HG02623 (cell line): ENCODE data around the gene LPIN1.
"Not testable (repeated sequence)": the region's sequence is repeated elsewhere in the genome, so short reads cannot be mapped to it uniquely, and the experiment has no call there.

Experiments
- ATAC-seq: cut with Tn5 transposase; IDR thresholded peaks from one replicate; pipeline ENCODE4 v1.9.1; 2021; ENCODE audit warnings: moderate library complexity; ENCODE audit not compliant: unreplicated experiment

LPIN1 gene

DNA sequence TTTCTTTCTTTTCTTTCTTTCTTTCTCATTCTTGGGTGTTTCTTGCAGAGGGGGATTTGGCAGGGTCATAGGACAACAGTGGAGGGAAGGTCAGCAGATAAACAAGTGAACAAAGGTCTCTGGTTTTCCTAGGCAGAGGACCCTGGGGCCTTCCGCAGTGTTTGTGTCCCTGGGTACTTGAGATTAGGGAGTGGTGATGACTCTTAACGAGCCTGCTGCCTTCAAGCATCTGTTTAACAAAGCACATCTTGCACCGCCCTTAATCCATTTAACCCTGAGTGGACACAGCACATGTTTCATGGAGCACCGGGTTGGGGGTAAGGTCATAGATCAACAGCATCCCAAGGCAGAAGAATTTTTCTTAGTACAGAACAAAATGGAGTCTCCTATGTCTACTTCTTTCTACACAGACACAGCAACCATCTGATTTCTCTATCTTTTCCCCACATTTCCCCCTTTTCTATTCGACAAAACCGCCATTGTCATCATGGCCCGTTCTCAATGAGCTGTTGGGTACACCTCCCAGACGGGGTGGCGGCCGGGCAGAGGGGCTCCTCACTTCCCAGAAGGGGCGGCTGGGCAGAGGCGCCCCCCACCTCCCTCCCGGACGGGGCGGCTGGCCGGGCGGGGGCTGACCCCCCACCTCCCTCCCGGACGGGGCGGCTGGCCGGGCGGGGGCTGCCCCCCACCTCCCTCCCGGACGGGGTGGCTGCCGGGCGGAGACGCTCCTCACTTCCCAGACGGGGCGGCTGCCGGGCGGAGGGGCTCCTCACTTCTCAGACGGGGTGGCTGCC lies 12.9 kb downstream of the LPIN1 start:
- ATAC-seq: not testable (repeated sequence)

DNA sequence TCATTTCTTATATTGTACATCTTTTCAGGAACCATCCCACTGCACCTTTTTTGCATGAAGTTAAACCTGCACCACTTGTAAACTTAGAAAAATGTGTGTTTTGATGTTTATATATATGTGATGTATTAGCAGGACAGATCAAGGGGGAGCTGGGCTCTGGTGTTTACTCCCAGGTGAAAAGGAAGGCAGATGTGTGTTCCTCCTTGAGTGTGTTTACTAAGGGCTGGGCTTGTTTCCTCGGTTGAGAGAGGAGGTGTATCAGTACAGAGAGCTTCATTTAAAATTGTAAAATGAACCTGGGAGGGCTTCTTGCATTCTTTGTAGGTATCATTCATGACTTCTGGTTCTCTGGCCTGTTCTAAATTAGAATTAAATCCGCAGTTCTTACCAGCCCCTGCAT lies 14.8 kb downstream of the LPIN1 start:
- ATAC-seq: no peak

DNA sequence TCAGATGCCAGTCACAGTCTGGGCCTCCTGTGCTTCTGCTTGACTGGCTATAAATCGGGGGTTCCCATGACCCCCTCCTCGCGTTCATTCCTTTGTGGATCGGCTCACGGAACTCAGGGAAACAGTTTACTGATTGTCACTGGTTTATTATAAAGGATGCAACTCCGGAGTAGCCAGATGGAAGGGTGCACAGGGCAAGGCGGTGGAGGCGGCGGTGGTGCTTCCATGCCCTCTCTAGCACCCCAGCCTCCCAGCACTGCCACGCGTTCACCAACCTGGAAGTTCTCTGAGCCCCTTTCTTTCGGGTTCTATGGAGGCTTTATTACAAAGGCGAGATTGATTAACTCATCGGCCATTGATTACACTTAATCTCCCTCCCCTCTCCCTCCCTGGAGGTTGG lies 15.6 kb downstream of the LPIN1 start:
- no peak for ATAC-seq

DNA sequence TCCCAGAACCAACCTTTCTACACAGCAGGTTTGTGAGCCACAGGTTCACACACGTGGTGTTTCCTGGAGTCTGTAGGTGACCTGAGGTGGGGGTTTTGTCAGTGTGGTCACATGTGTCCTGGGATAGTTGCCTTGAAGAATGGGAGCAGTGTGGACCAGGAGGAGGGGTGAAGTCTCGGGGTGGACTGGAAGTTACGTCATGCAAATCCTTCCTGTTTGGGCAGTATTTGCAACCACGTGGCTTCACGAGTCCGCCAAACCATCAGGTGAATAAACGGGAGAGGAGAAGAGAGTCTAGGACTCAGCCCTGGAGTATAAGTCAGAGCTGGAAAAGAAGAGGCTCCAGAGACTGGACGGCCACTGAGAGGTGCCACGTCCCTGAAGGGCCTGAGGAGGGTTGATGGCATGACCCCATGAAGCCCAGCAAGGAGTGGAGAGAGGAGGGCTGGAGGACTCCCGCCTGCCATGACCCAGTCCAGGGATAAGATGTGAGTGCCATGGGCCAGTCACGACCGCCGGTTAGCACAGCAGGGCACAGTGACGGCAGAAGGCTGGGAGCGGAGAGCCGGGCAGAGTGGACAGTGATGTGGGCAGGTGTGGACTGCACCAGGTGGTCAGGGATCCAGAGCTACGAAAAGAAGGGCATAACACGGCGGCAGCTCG lies 16.5 kb downstream of the LPIN1 start:
- no peak for ATAC-seq

DNA sequence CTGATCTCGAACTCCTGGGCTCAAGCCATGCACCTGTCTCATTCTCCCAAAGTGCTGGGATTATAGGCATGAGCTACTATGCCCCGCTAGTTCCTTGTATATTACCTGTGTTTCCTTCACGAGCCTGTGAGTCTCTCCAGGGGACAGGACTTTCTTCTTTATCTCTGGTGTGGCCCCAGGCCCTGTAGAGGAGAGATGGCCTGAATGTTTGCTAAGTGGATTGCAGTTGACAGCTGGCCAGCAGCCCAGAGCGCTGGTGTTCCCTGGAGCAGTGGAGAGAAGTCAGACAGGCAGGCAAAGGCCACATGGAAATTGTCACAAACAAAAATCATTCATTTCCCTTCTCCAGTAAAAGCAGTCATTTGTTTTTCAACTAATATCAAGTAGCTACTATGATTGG lies 17.9 kb downstream of the LPIN1 start:
- no peak for ATAC-seq

DNA sequence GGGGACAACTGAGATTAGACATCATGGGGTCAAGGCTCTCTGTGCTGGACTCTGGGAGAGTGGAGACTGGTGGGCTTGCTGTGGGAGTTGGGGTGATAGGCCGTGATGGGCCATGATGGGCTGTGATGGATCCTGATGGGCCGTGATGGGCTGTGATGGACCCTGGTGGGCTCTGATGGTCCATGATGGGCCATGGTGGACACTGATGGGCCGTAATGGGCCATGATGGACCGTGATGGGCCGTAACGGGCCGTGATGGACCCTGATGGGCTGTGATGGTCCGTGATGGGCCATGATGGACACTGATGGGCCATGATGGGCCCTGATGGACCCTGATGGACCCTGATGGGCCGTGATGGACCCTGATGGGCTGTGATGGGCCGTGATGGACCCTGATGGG lies 18.5 kb downstream of the LPIN1 start:
- no peak for ATAC-seq

DNA sequence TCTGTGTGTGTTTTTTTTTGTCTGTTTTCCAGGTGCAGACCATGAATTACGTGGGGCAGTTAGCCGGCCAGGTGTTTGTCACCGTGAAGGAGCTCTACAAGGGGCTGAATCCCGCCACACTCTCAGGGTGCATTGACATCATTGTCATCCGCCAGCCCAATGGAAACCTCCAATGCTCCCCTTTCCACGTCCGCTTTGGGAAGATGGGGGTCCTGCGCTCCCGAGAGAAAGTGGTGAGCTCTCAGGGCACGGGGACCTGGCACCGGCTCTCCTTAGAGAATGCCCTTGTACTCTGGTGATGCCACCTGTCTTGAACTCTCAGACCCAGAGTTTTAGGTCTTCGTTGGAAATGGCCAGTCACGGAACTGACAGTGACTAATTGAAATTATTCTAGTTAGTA lies 19.1 kb downstream of the LPIN1 start:
- no peak for ATAC-seq

DNA sequence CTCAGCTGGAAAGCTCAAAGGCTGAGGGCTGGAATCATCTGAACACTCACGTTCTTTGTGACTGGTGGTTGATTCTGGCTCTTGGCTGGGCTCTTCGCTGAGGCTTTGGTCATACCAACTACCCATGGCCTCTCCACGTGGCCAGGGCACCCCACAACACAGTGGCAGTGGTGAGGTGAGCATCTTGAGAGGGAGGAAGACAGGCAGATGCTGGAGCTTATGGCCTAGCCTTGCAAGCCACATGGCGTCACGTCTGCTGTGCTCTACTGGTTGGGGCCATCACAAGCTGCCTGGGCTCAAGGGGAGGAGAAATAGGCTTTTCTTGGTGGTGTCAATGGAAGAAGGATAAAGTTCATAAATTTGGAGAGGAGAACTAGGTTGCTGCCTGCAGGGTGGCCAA lies 19.6 kb downstream of the LPIN1 start:
- ATAC-seq: no peak

DNA sequence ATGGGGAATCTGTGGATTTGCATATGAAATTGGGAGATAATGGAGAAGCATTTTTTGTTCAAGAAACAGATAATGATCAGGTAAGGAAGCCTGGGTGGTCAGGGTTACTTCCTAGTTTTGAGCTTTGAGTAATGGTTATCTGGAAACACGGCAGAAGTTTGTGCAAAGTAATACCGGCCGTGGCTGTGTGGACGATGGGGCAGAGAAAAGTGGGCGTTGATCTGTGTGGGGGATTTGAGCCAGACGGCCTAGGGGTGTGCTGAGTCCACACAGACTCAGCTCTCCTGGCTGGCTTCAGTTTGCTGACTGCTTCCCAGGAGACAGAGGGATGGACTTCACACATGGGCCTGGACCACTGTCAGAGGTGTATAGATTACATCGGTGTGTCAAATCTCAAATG lies 21.3 kb downstream of the LPIN1 start:
- ATAC-seq: no peak

DNA sequence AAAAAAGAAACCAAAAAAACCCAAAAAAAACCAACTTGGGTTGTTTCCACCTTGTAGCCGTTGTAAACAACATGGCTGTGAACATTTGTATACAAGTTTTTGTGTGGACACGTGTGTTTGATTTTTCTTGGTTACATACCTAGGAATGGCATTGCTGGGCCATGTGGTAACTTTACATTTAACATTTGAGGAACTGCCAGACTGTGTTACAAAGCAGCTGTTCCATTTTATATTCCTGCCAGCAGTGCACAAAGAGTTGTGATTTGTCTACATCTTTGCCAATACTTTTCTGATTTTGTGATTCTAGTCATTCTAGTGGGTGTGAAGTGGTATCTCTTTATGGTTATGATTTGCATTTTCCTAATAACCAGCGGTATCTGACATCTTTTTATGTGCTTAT lies 22.5 kb downstream of the LPIN1 start:
- no peak for ATAC-seq

DNA sequence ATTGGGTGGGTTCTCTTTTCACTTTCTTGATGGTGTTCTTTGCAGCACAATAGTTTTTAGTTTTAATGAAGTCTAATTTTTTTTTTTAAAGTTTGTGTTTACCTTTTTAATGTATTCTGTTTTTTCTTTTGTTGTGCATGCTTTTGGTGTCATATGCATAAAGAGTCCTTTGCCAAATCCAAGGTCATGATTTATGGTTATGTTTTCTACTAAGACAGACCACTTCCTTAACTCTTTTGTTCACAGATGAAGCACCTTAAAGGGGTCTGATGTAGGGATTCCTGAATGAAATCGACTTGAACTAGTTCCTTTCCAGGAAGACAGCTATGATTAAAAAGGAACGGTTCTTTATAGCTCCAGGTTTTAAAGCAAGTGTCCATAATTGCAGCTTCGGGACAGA lies 23.1 kb downstream of the LPIN1 start:
- no peak for ATAC-seq

DNA sequence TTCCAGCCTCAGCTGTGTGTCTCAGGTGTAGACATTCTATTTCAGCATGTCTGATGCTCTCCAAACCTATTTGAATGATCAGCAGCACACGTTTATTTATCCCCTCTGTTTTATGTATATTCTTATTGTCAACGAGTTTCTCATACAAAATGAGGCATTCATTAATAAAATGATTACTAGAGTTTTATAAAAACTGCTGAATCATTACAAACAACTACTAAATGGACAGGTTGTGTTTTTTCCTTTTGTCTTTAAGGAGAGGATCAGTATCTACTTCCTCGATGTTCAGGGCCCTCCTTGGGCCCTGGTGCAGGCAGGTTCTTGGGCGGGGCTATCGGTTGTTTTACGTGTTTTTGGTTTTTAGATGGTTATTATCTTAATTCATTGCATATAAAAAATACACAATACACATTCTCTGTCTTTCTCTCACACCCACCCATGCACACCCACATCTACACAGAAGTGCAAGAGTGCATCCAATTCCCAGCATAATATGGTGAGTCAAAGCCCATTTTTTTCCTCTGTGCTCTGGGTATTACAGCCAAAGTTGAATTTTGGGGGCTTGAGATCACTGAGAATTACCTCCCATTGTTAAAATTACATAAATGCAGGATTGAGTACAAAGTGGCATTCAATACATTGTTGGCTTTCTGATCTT lies 24.2 kb downstream of the LPIN1 start:
- no peak for ATAC-seq

DNA sequence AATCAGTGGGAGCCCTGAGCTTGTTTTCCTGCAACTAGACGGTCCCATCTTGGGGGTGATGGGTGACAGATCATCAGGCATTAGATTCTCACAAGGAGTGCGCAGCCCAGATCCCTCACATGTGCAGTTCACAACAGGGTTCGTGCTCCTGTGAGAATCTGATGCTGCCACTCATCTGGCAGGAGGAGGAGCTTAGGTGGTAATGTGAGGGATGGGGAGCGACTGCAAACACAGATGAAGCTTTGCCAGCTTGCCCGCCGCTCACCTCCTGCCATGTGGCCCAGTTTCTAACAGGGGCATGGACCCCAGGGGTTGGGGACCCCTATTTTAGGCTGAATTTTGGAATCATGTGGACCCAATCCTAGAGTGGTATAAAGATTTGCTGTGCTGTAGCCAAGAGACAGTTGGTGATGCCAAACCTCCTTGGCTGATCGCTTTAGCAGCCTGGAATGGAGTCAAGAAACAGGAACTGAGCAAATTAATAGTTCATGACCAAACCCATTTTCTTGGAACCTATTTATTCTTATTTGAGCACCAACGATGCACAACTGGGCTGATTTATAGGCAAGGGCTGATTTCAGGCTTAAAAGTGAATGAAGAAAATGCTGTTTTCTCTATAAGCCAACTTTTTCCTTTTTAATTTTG lies 25.7 kb downstream of the LPIN1 start:
- no peak for ATAC-seq

DNA sequence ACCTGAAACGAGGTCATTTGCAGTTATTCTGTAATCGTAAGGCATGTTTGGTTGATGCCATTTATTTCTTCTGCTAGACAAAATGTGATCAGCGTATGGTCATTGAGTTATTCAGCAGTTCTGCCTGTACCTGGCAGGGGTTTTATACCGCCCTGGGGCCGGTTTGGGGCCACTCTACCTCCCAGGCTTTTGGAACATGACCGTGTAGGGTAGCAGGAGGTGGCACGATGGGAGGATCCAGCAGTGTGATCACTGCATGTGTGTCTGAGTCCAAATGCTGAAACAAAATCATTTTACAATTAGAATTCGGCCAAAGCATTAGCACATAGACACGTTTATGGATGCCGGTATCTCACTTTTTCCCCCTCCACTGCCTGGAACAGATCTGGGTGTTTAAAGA lies 26.7 kb downstream of the LPIN1 start:
- no peak for ATAC-seq

DNA sequence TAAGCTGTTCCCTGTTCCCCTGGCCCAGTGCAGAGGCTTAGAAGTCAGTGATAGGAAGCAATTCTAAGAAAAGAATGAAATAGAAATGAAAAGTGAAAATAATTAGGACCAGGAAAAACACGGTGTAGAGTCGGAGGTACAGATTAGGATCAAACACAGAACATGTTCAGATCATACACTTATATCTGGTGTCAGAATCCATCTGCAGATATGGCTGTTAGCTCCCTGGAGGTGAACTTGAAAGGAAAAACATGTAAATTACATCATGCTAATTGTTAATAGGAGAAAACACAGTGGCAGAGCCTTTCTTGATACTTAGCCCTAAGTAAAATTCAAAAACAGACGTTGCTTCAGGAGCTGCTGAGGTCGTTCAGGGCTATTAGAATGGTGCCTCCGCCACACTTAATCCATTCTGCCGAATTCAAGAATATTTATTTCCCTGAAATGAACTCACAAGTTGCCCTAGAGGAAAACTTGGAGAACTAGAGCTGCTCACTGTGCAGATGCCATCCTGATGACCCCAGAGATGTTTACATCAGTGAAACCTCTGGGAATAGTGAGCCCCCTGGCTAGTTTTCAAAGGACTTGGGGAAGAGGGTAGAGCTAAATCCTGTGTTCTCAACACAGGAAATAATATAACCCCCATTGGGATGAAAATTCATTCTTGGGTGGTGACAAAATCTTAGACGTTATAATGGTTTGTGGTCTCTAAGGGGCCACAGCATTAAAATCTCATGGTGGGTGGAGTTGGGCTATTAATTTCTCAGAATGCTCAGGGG lies 27.5 kb downstream of the LPIN1 start:
- ATAC-seq: no peak

DNA sequence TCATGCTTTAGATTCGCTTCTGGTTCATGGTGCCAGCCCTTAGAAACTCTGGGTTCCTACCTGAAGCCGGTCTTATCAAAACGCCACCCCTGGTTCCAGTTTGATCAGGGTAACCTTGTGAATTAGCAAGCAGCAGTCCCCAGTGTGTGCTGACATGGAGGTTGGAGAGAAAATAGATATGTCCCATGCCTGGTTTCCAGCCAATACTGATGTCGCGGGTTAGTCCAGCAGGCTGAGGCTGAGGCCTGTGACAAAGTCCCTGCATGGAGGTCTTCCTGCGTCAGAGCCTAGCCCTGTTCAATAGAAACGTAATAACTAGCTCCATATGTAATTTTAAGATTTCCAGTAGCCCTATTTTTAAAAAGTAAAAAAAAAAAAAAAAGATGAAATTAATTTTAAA lies 28.2 kb downstream of the LPIN1 start:
- no peak for ATAC-seq

DNA sequence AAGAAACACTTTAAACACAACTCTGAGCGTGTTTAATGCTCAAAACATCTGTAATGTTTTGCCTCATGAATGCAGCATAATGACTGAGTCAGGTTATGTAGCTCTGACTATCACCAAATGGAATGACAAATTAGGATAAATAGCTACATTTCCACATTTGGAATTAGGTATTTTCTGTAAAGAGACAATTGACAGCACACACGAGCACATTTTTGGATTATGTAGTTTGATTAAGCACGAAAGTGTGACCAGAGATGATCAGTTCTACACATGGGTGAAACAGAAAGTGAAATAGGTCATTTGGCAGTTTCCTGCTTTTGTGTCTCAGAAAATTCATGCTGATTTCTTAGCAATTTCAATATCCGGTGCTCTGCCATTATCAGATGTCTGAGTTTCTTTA lies 29.0 kb downstream of the LPIN1 start:
- ATAC-seq: peak; percentile 64

DNA sequence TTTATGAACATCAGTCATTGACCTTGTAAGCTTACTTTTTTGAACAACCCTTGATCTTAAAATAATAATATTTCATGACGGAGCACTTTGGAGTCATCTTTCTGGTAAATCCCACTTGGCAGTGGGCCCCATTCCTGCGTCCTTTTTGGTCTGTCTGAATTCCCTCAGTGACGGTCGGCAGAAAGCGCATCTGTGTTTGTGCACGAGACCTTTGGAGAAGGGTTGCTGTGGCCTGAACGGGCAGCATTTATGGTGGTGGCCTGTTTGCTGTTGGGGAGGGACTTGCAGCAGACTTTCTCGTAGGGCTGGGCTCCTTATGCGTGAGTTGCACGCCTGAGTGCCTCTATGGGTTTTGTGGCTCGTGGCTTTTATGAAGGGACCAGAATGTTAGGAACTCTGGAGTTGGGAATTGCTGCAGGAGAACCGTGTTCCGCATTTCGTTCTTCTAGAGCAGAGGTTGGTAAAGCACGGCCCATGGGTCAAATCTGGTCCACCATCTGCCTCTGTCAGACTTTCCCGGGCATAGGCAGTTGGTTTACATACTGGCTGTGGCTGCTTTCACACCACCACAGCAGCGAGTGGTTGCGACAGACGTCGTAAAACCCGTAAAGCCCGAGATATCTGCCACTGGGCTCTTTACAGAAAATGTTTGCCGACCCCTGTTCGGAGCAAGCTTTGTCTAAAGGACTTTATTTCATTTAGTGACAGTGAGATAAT lies 30.8 kb downstream of the LPIN1 start:
- no peak for ATAC-seq

DNA sequence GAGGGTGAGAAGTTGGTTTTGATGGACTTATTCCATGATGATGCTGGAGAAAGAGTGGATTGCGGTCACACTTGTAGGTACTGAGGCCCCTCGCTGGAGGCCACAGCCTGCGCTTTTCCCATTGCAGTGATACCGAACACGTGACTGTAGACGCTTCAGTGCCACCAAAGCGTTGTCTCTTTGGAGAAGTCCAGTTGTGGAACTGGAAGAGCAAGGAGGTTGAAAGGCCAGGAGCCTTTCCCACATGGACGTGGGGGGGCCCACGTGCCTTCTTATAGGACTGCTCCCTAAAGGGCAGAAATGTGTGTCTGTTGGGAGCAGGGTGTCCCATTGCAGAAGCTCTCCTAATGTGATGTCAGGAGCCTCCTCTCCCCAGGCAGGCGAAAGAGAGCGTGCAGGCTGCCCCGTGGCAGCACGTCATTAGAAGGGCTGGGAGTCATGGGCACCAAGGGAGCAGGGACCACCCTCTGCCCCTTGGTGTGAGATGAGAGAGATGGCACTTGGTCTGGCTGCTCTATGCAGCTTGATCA lies 31.5 kb downstream of the LPIN1 start:
- ATAC-seq: no peak

DNA sequence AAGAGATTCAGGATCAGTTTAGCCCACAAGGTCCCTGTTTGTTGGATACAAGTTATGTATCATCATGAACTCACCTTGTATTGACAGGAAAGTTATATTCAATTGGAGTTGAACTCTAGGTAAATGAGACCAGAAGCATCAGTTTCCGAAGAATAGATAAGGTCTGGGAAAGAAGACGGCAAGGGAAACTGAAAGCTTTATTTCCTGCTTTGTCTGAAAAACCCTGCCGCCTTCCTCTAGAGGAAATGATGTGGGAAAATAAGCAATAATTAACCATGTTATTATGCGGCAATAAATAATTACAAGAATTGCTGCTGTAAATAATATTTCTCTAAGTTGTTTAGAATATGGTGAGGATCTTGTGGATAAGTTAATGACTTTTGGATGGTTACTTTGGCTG lies 32.0 kb downstream of the LPIN1 start:
- ATAC-seq: no peak
